GM12891 (cell line): ENCODE data around the gene CAPN5.

Source experiments
- DNase-seq: peaks from one replicate; pipeline ENCODE4 v3.0.0; 2011; ENCODE audit warnings: low spot score; ENCODE audit not compliant: insufficient read length
- FAIRE-seq: peaks from 2 replicates; lab custom pipeline; 2011; peaks lifted over from hg19 to GRCh38; lab: Jason Lieb, UNC
- PAX5 ChIP-seq: IDR thresholded peaks from 2 replicates; pipeline ENCODE4 v1.6.1; 2011; ENCODE audit warnings: low read length, moderate library complexity, mild to moderate bottlenecking; ENCODE audit not compliant: insufficient read depth, severe bottlenecking
- POLR2A ChIP-seq: IDR thresholded peaks from 2 replicates; pipeline ENCODE4 v1.6.1; 2011; ENCODE audit warnings: low read depth, low read length, control low read depth
- POLR2AphosphoS5 ChIP-seq: IDR thresholded peaks from 2 replicates; pipeline ENCODE4 v1.6.1; 2011; ENCODE audit warnings: low read depth, low read length, control low read depth
- POU2F2 ChIP-seq: IDR thresholded peaks from 2 replicates; pipeline ENCODE4 v1.6.1; 2011; ENCODE audit warnings: low read depth, mild to moderate bottlenecking, control low read depth, low read length, moderate library complexity
- SPI1 ChIP-seq: IDR thresholded peaks from 2 replicates; pipeline ENCODE4 v1.6.1; 2011; ENCODE audit warnings: low read depth, low read length, control low read depth
- TAF1 ChIP-seq: IDR thresholded peaks from 2 replicates; pipeline ENCODE4 v1.6.1; 2011; ENCODE audit warnings: low read depth, low read length, control low read depth

Gene CAPN5

GRCh38 chr11:77159219-77159936 lies 92.6 kb downstream of the CAPN5 start:
- FAIRE-seq (no peak), DNase-seq (no peak)
- TF ChIP-seq SPI1 (no peak), PAX5 (no peak)

DNA sequence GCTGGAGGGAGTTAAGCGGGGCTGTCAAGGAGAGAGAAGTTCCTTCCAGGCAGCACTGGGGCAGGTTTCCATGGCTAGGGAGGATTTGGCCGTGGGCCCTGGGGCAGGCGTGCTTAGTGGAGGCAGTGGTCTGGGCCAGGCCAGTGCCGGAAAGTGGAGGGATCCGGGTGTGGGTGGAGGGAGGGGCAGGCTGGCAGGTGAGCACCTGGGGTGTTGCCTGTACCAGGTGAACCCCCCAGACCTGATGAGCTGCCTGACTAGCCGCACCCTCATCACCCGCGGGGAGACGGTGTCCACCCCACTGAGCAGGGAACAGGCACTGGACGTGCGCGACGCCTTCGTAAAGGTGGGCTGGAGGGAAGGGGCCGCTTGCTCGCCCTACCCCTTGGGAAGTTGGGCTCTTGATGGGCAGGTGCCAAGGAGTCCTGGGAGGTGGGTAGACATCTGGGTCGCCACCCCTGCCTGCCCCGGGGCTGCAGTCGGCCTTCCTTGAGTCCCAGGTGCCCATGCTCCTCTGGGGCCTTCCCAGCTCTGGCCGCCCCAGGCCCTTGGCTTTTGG lies 93.2 kb downstream of the CAPN5 start:
- no peak for FAIRE-seq
- DNase-seq, result no peak
- TF ChIP-seq POLR2AphosphoS5 (no peak), SPI1 (no peak), POU2F2 (no peak), POLR2A (no peak), TAF1 (no peak), PAX5 (no peak)

DNA sequence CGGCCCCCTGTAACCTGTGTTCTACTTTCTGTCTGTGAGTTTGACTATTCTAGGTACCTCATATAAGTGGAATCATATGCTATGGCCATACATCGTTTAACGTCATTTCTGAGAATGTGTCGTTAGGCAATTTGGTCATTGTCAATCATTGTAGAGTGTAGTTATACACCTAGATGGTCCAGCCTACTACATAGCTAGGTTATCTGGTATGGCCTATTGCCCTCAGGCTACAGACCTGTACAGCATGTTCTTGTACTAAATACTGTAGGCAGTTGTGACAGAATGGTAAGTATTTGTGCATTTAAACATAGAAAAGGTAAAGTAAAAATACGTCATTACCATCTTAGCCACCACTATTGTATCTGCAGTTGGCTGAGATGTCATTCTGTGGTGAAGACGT lies 96.5 kb downstream of the CAPN5 start:
- no peak for FAIRE-seq
- DNase-seq, result no peak
- TF ChIP-seq PAX5 (no peak), SPI1 (no peak), POLR2AphosphoS5 (no peak), POU2F2 (no peak)

DNA sequence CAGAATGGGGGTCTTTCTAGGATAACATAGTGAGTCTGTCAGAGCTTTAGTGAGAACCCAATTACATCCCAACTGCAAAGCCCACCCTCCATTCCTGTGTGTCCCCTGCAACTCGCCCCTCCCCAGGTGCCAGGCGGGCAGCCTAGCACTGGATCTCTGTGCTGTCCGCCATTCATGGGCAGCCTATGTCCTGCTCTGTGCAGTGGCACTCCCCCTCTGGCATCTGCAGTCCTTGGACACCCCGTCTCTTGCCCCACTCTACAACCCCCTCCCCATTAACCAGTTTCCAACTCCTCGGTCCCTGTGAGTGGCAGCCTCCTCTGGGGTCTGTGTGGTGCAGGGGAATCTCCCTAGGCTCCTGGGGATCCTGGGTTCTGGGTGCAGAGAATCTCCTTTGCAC lies 98.3 kb downstream of the CAPN5 start:
- no peak for DNase-seq
- no peak for FAIRE-seq
- no peak for TF ChIP-seq TAF1
- no peak for TF ChIP-seq PAX5
- no peak for TF ChIP-seq POLR2AphosphoS5
- TF ChIP-seq POLR2A, result no peak
- TF ChIP-seq SPI1, result no peak

DNA sequence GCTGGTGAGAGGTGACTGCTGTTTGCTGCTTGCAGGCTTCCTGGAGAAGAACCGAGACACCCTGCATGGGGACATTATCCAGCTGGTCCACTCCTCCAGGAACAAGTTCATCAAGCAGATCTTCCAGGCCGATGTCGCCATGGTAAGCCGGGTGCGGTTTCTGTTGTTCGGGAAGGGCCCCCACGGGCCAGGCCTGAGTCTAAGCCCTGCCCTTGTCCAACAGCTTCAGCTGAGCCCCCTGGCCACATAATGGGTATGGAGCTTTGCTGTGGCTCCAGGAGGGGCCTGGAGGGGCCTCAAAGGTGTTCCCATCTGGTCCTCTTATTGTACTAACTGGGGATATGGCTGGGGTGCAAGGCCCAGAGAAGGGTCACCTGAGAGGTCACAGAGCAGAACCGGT lies 99.2 kb downstream of the CAPN5 start:
- FAIRE-seq (no peak), DNase-seq (no peak)
- no peak for TF ChIP-seq SPI1
- TF ChIP-seq TAF1, result no peak
- TF ChIP-seq POU2F2, result no peak
- TF ChIP-seq POLR2A, result no peak
- TF ChIP-seq PAX5, result no peak

GRCh38 chr11:77167111-77167626 lies 100.4 kb downstream of the CAPN5 start:
- no peak for DNase-seq
- FAIRE-seq, result no peak
- no peak for TF ChIP-seq POLR2A
- TF ChIP-seq TAF1, result no peak
- no peak for TF ChIP-seq SPI1
- no peak for TF ChIP-seq POLR2AphosphoS5
- TF ChIP-seq PAX5, result no peak
- no peak for TF ChIP-seq POU2F2

GRCh38 chr11:77167791-77168190 lies 101.0 kb downstream of the CAPN5 start:
- no peak for FAIRE-seq
- TF ChIP-seq PAX5 (no peak), POLR2AphosphoS5 (no peak), TAF1 (no peak), POLR2A (no peak), POU2F2 (no peak), SPI1 (no peak)
- no peak for DNase-seq

- no peak for TF ChIP-seq POLR2AphosphoS5
- TF ChIP-seq SPI1, result no peak
- DNase-seq (no peak), FAIRE-seq (no peak)
These were observed 103.3 kb downstream of the CAPN5 start for GRCh38 chr11:77170107-77170506.

GRCh38 chr11:77171254-77171653 lies 104.5 kb downstream of the CAPN5 start:
- TF ChIP-seq POLR2A, result no peak
- TF ChIP-seq POLR2AphosphoS5, result no peak
- no peak for TF ChIP-seq PAX5
- FAIRE-seq (no peak), DNase-seq (no peak)
